ENCODE results near the gene DLGAP4.

Gene DLGAP4, protein sequence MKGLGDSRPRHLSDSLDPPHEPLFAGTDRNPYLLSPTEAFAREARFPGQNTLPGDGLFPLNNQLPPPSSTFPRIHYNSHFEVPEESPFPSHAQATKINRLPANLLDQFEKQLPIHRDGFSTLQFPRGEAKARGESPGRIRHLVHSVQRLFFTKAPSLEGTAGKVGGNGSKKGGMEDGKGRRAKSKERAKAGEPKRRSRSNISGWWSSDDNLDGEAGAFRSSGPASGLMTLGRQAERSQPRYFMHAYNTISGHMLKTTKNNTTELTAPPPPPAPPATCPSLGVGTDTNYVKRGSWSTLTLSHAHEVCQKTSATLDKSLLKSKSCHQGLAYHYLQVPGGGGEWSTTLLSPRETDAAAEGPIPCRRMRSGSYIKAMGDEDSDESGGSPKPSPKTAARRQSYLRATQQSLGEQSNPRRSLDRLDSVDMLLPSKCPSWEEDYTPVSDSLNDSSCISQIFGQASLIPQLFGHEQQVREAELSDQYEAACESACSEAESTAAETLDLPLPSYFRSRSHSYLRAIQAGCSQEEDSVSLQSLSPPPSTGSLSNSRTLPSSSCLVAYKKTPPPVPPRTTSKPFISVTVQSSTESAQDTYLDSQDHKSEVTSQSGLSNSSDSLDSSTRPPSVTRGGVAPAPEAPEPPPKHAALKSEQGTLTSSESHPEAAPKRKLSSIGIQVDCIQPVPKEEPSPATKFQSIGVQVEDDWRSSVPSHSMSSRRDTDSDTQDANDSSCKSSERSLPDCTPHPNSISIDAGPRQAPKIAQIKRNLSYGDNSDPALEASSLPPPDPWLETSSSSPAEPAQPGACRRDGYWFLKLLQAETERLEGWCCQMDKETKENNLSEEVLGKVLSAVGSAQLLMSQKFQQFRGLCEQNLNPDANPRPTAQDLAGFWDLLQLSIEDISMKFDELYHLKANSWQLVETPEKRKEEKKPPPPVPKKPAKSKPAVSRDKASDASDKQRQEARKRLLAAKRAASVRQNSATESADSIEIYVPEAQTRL

GRCh38 chr20:36305602-36306551, at the start of gene DLGAP4:
DLGAP4 (plus strand) TSS chr20:36306339; CDS start chr20:36431718, 125,379 bp downstream.
- DNase-seq, result no peak

GRCh38 chr20:36259177-36260061, 46.7 kb upstream of the DLGAP4 start:
- DNase-seq, result no peak

DNA sequence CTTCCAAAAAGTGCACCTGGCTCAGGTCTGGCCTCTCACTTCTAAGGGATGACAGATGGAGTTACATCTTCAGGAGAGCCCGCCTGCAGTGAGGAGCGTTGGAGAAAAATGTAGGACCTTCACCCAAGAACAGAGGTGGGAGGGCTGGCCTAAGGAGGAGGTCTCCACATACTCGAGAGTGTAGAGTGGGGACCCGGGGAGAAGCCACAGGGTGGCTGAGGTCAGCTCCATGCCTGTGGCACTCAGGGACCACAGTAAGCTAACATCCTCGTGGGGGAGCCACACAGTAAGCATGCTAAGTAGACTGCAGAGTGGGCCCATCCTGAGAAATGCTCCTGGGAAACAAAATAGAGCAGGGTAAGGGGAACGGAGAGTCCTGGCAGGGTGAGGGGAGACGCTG, 45.8 kb upstream of the DLGAP4 start:
- no peak for DNase-seq

- no peak for DNase-seq
Measured at GRCh38 chr20:36261389-36262105, 44.6 kb upstream of the DLGAP4 start.

DNA sequence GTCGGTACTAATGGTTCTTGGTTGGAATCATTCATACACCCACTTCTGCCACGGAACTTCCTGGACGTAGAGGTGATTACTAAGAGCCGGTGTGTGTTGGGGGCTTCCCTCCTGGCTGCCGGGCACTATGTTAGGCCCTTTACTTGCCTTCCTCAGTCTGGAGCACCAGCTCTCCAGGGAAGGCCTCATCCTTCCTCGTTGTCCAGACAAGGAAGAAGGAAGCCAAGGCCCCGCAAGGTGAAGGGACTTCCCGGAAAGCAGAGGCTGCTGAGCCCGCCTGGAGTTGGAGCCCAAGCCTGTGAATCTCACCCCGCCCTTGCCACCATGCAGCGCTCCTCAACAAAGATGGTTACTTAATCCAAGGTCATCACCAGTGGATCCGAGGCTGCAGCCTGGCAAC, 43.7 kb upstream of the DLGAP4 start:
- DNase-seq, result no peak

GRCh38 chr20:36264426-36265246, 41.5 kb upstream of the DLGAP4 start:
- DNase-seq, result no peak

DNA sequence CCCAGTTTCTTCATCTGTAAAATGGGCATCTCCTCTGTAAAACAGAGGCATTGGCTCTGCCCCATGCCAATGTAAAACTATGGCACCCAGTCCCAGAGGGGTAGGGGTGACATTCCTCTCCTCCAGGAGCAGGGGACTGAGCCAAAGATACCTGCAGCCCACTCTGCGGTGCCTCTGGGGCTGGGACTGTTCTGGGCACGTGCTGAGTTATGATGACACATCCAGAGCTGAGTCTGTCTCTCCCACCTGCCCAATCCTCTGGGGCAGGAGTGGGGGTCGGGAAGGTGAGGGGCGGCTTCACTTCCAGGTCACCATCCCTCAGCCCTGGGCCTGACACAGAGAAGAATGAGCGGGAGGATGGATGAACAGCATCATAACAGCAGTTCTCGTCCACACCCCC, 40.0 kb upstream of the DLGAP4 start:
- no peak for DNase-seq

GRCh38 chr20:36267605-36268381, 38.3 kb upstream of the DLGAP4 start:
- no peak for DNase-seq

GRCh38 chr20:36268440-36269342, 37.4 kb upstream of the DLGAP4 start:
- no peak for DNase-seq

DNA sequence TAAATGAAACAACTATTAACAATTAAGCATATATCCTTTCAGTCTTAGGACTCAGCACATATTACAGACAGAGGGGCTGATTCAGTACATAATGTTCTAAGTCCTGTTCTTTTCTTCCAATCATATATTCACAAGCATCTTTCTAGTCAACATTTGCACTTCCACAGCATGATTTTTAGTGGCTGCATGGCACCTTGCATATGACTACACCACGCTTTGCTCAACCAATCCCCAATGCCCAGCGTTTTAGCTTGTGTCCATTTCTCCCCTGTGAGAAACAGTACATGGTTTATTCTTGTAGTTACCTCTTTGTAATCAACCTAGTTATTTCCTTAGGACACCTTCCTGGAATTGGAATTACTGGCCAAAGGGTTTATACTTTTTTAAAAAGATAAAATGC, 36.6 kb upstream of the DLGAP4 start:
- no peak for DNase-seq

DNA sequence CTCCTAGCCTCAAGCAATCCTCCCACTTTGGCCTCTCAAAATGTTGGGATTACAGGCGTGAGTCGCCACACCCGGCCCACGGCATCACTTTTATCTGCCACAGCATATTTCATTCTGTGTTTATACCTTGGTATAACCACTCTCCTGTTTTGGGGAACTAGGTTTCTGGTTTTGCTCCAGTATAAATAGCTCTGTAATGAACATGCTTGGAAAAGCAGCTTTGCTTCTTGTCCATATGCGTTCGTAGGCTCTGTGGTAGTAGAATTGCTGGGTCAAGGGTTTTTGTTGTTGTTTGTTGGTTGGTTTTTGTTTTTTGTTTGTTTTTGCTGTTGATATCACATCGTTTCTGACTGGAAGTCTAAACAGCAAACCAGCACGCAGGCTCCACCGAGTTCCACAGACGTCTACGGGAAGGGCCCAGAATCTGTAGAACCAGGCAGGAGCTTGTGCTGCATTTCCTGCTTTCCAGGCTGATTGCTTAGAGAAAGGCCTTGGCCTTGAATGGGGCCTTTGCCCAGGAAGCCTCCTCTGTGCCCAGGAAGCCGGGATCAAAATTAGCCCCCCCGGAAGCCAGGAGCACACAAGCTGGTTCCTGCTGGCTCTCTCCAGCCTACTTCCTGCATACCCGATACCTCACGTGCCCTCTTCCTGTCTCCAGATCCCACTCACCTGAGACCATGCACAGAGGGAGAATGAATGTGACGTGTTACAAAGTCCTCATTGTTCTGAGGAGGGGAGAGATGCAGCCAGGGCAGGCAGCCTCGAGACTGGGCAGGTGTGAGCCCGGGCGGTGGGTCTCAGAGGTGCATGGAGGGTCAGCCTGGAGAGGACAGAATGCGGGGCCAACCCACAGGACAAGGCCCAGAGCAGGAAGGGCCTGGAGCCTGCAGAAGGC, 35.1 kb upstream of the DLGAP4 start:
- DNase-seq, result no peak

GRCh38 chr20:36271639-36272546, 34.2 kb upstream of the DLGAP4 start:
- DNase-seq, result no peak

DNA sequence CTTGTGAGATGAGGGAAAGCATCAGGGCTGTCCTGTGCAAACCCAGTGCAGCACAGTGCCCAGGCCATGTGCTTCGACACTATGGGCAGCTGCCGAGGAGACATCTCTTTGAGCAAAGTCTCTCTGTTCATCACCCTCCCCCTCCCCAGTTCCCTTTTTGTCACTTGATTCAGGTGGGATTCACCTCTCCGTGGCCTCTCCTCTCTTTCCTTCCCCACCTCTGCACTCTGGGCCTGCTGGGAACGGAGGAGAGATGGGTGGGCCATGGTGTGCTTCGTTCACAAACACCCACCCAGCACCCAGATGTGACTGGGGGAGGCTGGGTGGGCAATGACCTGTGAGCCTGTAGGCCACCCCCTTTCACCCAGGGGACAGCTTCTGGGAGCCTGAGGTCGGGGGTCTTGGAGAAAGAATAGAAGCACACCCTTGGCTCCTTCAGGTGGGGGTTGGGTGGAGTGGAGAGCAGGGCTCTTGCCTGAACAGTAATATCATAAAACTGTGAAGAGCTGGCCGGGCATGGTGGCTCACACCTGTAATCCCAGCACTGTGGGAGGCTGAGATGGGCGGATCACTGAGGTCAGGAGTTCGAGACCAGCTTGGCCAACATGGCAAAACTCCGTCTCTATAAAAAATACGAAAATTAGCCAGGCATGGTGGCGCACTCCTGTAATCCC, 33.5 kb upstream of the DLGAP4 start:
- DNase-seq, result no peak

DNA sequence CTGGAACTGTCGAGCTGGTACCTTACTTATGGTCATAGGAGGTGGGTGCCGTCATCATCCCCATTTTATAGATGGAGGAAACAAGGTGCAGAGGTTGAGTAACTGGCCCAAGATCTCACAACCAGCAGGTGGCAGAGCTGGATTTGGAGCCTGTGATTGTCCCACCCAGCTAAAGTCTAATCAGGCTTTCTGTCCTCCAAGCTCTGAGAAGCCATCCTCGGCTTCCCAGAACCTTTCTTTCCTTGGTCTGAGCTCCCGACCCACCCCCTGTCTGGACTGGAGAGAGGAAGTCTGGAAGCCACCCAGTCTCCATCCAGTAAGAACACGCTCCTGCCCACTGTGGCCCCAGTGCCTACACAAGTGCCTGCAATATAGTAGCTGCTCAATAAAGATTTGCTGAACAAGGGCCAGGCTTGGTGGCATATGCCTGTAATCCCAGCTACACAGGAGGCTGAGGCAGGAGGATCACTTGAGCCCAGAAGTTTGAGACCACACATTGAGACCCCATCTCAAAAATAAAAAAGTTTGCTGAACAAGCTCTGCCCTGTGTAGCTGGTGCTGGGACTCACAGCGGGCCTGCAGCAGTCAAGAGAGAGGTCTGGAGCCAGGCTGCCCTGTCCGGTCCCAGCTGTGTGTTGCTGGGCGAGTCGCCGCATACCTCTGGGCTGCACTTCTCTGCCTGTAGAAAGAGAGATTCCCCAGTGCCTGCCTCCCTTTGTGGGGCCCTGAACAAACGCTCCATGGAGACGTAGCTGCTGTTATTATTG, 32.5 kb upstream of the DLGAP4 start:
- no peak for DNase-seq

All from CD4-positive, alpha-beta T cell treated with Interleukin-17A for 1 hour (primary cell).